H1 (cell line): ENCODE results near the gene HFE.
"Not testable (repeated sequence)": the region's sequence is repeated elsewhere in the genome, so short reads cannot be mapped to it uniquely, and the experiment has no call there.

Experiments used
- BACH1 ChIP-seq: IDR thresholded peaks from 2 replicates; pipeline ENCODE4 v1.6.1; 2012; ENCODE audit warnings: low read length, improper control_type of control experiment
- EZH2 ChIP-seq: fragments of 200-600 bp; sonication (generic); IDR thresholded peaks from 2 replicates; pipeline ENCODE4 v1.7.1; 2012; ENCODE audit warnings: low read depth, mild to moderate bottlenecking, moderate library complexity, low read length, inconsistent platforms; ENCODE audit not compliant: severe bottlenecking
- JUND ChIP-seq: IDR thresholded peaks from 2 replicates; pipeline ENCODE4 v1.6.1; 2011; ENCODE audit warnings: mild to moderate bottlenecking, improper control_type of control experiment, low read length
- POLR2A ChIP-seq, 2 experiments: IDR thresholded peaks; 1 replicate in 1 of 2; 2 replicates in 1 of 2; pipeline ENCODE4 v1.6.1; 2011; ENCODE audit warnings: low read depth in 2 of 2, low read length in 2 of 2, mild to moderate bottlenecking in 2 of 2; ENCODE audit errors: control extremely low read depth in 1 of 2
- POLR2AphosphoS5 ChIP-seq: IDR thresholded peaks from 2 replicates; pipeline ENCODE4 v1.6.1; 2011; ENCODE audit warnings: low read depth, low read length
- SP2 ChIP-seq: IDR thresholded peaks from 2 replicates; pipeline ENCODE4 v1.6.1; 2012; ENCODE audit warnings: mild to moderate bottlenecking, low read length, inconsistent platforms
- SUZ12 ChIP-seq: fragments of 200-600 bp; sonication (generic); IDR thresholded peaks from 2 replicates; pipeline ENCODE4 v1.6.1; 2012; ENCODE audit warnings: mild to moderate bottlenecking, inconsistent platforms, low read length, moderate library complexity, mixed read lengths
- TCF12 ChIP-seq: IDR thresholded peaks from 2 replicates; pipeline ENCODE4 v1.6.1; 2011; ENCODE audit warnings: low read depth, mild to moderate bottlenecking, low read length
- YY1 ChIP-seq: IDR thresholded peaks from 2 replicates; pipeline ENCODE4 v1.6.1; 2011; ENCODE audit warnings: low read depth, mild to moderate bottlenecking, low read length
- TF ChIP-seq, protein P1 (sequence below), 3 experiments: IDR thresholded peaks; 1 replicate in 2 of 3; 2 replicates in 1 of 3; pipeline versions ENCODE4 v1.5.1 to v1.6.1; 2011; ENCODE audit warnings: low read length in 3 of 3, mild to moderate bottlenecking in 3 of 3, inconsistent platforms in 2 of 3, low read depth in 1 of 3, moderate library complexity in 1 of 3; ENCODE audit not compliant: insufficient read depth in 1 of 3; ENCODE audit errors: control extremely low read depth in 1 of 3
- TF ChIP-seq, protein P2 (sequence below): fragments of 300-600 bp; sonication (generic); IDR thresholded peaks from 2 replicates; pipeline ENCODE4 v1.7.1; 2012; ENCODE audit warnings: low read length, moderate library complexity, mild to moderate bottlenecking, inconsistent platforms; ENCODE audit not compliant: insufficient replicate concordance

DNA sequence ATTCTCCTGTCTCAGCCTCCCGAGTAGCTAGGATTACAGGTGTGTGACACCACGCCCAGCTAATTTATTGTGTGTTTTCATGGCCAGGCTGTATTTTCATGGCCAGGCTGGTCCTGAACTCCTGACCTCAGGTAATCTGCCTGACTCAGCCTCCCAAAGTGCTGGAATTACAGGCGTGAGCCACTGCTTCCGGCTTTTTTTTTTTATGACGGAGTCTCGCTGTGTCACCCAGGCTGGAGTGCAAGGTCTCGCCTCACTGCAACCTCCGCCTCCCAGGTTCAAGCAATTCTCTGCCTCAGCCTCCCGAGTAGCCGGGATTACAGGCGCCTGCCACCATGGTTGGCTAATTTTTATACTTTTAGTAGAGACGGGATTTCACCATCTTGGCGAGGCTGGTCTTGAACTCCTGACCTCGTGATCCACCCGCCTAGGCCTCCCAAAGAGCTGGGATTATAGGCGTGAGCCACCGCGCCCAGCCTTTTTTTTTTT is 34.4 kb upstream of the HFE start:
- not testable (repeated sequence) for TF ChIP-seq SUZ12; TCF12; JUND; BACH1; POLR2A (IDR thresholded peaks at IDR 0.05; ENCODE audit: control extremely low read depth in 1 of 2, low read depth in 2 of 2, low read length in 2 of 2); EZH2; YY1; SP2
- TF ChIP-seq, protein P1, sequence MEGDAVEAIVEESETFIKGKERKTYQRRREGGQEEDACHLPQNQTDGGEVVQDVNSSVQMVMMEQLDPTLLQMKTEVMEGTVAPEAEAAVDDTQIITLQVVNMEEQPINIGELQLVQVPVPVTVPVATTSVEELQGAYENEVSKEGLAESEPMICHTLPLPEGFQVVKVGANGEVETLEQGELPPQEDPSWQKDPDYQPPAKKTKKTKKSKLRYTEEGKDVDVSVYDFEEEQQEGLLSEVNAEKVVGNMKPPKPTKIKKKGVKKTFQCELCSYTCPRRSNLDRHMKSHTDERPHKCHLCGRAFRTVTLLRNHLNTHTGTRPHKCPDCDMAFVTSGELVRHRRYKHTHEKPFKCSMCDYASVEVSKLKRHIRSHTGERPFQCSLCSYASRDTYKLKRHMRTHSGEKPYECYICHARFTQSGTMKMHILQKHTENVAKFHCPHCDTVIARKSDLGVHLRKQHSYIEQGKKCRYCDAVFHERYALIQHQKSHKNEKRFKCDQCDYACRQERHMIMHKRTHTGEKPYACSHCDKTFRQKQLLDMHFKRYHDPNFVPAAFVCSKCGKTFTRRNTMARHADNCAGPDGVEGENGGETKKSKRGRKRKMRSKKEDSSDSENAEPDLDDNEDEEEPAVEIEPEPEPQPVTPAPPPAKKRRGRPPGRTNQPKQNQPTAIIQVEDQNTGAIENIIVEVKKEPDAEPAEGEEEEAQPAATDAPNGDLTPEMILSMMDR (IDR thresholded peaks at IDR 0.05; ENCODE audit: control extremely low read depth in 1 of 3, insufficient read depth in 1 of 3, low read depth in 1 of 3, low read length in 3 of 3), result not testable (repeated sequence)
- TF ChIP-seq, protein P2, sequence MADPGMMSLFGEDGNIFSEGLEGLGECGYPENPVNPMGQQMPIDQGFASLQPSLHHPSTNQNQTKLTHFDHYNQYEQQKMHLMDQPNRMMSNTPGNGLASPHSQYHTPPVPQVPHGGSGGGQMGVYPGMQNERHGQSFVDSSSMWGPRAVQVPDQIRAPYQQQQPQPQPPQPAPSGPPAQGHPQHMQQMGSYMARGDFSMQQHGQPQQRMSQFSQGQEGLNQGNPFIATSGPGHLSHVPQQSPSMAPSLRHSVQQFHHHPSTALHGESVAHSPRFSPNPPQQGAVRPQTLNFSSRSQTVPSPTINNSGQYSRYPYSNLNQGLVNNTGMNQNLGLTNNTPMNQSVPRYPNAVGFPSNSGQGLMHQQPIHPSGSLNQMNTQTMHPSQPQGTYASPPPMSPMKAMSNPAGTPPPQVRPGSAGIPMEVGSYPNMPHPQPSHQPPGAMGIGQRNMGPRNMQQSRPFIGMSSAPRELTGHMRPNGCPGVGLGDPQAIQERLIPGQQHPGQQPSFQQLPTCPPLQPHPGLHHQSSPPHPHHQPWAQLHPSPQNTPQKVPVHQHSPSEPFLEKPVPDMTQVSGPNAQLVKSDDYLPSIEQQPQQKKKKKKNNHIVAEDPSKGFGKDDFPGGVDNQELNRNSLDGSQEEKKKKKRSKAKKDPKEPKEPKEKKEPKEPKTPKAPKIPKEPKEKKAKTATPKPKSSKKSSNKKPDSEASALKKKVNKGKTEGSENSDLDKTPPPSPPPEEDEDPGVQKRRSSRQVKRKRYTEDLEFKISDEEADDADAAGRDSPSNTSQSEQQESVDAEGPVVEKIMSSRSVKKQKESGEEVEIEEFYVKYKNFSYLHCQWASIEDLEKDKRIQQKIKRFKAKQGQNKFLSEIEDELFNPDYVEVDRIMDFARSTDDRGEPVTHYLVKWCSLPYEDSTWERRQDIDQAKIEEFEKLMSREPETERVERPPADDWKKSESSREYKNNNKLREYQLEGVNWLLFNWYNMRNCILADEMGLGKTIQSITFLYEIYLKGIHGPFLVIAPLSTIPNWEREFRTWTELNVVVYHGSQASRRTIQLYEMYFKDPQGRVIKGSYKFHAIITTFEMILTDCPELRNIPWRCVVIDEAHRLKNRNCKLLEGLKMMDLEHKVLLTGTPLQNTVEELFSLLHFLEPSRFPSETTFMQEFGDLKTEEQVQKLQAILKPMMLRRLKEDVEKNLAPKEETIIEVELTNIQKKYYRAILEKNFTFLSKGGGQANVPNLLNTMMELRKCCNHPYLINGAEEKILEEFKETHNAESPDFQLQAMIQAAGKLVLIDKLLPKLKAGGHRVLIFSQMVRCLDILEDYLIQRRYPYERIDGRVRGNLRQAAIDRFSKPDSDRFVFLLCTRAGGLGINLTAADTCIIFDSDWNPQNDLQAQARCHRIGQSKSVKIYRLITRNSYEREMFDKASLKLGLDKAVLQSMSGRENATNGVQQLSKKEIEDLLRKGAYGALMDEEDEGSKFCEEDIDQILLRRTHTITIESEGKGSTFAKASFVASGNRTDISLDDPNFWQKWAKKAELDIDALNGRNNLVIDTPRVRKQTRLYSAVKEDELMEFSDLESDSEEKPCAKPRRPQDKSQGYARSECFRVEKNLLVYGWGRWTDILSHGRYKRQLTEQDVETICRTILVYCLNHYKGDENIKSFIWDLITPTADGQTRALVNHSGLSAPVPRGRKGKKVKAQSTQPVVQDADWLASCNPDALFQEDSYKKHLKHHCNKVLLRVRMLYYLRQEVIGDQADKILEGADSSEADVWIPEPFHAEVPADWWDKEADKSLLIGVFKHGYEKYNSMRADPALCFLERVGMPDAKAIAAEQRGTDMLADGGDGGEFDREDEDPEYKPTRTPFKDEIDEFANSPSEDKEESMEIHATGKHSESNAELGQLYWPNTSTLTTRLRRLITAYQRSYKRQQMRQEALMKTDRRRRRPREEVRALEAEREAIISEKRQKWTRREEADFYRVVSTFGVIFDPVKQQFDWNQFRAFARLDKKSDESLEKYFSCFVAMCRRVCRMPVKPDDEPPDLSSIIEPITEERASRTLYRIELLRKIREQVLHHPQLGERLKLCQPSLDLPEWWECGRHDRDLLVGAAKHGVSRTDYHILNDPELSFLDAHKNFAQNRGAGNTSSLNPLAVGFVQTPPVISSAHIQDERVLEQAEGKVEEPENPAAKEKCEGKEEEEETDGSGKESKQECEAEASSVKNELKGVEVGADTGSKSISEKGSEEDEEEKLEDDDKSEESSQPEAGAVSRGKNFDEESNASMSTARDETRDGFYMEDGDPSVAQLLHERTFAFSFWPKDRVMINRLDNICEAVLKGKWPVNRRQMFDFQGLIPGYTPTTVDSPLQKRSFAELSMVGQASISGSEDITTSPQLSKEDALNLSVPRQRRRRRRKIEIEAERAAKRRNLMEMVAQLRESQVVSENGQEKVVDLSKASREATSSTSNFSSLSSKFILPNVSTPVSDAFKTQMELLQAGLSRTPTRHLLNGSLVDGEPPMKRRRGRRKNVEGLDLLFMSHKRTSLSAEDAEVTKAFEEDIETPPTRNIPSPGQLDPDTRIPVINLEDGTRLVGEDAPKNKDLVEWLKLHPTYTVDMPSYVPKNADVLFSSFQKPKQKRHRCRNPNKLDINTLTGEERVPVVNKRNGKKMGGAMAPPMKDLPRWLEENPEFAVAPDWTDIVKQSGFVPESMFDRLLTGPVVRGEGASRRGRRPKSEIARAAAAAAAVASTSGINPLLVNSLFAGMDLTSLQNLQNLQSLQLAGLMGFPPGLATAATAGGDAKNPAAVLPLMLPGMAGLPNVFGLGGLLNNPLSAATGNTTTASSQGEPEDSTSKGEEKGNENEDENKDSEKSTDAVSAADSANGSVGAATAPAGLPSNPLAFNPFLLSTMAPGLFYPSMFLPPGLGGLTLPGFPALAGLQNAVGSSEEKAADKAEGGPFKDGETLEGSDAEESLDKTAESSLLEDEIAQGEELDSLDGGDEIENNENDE, result not testable (repeated sequence)
- peak; percentile 59; the same call in 1 of the 2 replicates for TF ChIP-seq POLR2AphosphoS5
